ENCODE results near the gene SNN.
A peak's percentile ranks its signal among the peaks of the same experiment; 100 is the strongest.

Gene SNN

DNA sequence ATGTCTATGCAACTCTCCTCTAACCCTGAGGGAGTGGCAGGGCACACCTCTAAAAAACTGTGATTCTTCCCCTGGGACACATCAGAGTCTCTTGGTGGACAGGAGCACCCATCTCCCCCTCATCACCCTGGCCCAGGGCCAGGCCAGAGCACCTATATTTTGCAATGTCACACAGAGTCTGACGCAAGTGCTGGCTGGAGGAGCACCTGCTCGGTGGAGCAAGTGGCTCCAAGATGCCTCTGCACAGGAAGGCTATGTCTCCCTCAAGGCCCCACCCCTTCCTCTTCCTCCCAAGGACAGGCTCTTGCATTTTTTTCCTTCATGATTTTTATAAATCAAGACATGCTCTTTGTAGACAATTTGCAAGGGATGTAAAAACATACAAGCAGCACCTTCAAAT lies 13.3 kb downstream of the SNN start:
- DNase-seq: no peak

DNA sequence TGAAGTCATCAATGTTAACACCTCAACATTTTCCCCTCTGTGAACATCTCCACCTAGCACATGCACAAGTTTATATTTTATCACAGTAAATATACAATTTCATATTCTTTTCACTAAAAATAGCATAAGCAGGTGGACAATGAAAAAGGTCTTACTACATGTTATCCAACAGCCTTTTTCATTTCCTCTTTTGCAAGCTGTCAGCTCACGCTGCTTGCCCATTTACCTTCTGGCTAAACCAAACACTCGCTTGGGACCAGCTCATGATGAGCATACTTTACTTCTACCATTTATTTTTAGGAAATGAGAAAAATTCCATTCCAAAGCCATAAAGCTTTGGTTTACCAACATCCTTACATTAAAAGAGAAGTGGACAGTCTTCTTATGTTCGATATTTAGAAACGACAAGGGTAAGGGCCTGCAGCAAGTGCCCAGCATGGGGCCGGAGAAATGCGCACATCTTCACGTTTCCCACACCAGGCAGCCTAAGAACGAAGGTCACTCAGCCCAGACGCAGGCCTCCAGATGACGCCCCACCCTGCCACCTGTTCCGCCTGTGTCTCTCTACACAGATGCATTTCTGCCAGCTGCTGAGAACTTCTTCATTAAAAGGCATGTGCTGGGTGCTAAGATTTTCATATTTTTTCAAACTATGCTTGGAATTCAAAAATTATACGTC lies 13.9 kb downstream of the SNN start:
- DNase-seq: no peak

DNA sequence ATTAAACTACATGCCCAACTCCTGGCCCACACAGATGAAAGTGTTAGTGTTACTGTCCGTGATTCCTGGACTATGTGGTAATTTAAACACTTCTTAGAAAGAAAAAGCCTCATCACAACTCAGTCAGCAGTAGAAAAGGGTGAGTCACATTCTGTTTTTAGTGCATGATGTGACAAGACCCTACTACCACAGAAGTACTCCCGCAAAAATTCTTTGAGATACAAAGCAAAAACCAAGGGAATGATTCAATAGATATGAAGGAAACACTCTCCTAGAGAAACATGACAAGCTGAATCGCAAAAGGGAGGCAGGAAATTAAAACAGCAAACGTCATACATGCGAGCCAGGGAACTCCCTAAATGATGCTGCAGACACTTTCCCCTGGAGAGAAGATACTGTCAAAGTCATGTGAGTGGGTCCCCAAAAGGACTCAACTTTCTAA lies 14.4 kb downstream of the SNN start:
- DNase-seq: no peak

- DNase-seq: no peak
Observed at GRCh38 chr16:11683145-11683544, 14.9 kb downstream of the SNN start.

DNA sequence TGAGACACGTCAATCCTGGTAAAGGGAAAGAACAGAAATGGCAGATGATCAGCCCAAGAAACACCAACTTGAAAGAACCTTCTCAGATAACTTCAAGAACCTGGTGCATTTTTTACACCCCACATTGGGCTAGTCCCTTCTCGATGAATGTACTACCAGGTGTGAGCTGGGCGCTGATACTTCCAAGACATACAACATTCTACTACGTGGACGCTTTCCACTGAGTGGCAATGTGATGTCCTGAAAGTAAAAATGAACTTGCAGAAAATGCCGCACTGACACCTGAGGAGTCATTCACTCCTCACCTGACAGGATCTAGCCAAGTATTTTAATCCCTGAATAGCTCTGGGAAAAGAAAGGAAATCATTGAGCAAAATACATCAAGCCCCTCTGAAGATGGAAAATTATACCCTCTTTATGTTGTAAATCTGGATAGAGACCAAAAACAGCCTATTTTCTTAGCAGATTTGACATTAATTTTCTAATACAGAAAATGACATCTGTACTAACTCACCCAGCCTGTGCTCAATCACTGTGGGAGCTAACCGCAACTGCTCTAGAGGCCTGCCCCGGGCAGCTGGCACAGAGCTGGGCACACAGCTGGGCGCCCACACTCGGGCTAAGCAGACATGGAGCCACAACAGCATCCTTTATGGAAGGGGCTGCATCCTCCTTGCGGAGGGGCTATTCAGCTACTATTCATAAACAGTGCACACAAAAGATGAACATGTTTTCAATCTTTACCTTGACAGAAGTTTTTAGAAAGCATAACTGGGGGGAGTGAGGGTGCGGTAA lies 16.2 kb downstream of the SNN start:
- DNase-seq: no peak

DNA sequence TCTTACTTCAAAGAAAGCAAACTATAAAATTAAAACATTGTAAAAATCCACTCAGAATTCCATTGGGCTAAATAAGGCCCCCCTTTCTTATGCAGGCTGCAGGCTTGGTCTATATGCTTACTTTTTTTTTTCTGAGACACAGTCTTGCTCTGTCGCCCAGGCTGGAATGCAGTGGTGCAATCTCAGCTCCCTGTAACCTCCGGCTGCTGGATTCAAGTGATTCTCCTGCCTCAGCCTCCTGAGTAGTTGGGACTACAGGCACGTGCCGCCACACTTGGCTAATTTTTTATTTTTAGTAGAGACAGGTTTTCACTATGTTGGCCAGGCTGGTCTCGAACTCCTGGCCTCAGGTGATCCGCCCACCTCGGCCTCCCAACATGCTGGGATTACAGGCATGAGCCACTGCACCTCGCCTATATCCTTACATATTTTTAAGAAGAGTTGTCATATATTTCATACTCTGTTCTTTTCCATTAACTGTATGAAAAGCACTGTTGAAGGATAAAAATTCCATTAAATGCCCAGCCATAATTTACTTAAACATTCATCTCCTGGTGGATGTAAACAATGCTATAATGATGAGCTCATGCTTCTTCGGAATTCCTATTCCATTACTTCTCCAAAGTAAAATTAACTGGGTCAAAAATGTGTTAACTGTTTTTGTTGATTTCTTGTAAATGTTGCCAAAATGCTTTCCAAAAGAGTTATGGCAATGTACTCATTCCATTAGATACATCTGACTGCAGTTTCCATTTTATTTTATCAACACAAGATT lies 17.8 kb downstream of the SNN start:
- no peak for DNase-seq

- DNase-seq: no peak
Observed at GRCh38 chr16:11686713-11687380, 18.6 kb downstream of the SNN start.

DNA sequence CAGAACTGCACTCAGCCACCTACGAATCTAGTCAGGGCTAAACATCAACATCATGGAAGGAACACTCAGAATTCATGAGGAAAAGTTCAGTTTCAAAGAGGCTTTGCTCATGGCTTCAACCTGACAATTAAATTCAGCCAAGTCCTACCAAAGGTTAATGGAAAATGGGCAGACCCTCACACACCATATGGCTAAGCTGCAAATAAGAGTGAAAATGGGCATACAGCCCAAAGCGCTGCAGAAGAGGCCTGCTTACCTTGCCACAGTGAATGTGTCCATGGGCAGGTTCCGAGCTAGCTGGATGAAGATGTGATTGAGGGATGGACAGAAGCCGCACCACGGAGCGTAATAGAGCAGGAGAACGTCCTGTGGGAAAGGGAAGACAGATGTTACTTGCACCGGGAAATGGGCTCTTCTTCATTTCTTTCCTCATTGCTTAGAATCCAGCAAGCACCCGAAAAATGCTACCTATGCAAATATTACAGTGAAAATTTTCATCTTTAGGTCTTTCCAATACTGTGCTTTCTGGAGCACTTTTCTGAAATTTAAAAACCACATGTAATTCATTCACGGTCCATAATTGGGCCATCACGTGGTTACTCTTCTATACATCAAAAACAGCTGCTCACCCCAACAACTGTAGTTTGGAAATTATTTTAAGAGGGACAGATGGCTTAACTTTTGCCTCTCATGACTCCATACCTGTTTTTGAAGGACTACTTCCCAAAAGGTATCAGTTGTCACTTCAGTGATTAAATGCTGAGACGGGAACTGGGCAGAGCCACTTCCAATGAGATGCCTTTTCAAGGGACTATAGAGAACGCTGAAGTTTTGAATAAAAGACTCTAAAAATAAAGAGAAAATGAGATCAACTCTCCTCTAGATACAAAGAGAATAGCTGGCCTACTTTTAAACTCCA lies 19.6 kb downstream of the SNN start:
- no peak for DNase-seq

DNA sequence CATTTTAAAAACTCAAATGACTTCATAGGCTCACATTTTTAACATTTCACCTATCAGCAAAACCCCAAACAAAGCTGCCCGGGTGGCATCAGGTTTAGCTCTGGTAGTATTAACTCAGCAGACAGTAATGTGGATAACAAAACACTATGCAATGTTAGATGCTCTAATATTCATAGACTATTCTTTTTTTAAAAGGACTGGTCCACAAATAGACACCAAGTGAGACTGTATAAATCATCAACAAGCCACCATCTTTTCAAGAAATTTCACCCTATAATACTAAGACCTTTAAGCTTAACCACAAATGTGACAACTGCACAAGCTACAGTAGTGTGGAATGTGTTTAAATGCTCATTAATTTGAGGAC lies 20.2 kb downstream of the SNN start:
- no peak for DNase-seq

DNA sequence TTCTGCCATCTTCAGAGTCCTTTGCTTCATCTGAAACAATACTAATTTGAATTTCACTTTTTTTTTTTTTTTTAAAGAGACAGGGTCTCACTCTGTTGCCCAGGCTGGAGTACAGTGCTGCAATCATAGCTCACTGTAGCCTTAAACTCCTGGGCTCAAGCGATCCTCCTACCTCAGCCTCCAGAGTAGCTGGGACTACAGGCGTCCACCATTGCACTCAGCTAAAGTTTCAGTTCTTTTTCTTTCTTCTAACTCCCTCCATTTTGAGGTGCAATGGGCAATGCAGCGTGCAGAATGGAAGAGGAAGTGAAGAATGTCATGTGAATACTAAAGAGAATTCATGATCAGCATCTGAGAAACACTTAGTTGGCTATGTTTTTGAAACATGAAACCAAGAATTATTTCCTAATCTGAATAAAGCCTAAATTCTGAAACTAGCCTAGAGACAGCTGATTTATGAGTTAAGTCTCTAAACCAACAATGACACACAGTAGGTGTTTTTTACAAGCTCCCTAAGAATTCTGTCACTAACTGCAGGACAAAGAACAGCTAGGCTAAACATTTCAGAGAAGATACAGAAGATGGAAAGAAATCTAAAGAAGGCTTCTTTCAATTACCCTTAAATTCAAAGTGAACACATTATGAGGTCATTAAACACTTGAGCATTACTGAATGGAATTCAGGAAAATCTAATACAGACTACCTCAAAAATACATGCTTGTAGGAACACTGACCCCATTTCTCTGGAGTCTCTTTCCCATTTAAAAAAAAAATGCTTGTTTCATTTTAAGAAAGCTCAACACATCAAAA lies 21.0 kb downstream of the SNN start:
- no peak for DNase-seq

DNA sequence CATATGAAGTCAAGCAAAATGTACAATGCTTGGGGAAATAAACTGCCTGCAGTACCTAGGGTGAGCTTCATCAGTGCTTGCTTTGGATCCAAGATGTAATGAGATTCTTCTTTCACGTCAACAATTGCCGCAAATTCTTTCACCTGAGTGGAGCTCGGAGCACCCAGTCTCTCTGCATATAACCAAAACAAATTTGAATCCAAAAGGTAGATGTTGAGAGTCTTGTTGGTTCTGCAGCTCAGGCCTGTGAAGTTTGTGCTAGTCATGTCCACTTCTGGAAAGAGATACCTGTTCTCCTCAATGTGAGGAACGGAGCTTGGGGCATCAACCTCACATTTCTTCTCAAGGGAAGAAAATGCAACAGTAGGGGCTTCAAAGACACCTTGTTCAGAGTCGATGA lies 23.0 kb downstream of the SNN start:
- no peak for DNase-seq

- DNase-seq: no peak
Observed at GRCh38 chr16:11691771-11692170, 23.5 kb downstream of the SNN start.

- no peak for DNase-seq
Observed at GRCh38 chr16:11692171-11692570, 23.9 kb downstream of the SNN start.

- no peak for DNase-seq
Observed at GRCh38 chr16:11692651-11693050, 24.4 kb downstream of the SNN start.

- no peak for DNase-seq
Observed at GRCh38 chr16:11696266-11697012, 28.2 kb downstream of the SNN start.

DNA sequence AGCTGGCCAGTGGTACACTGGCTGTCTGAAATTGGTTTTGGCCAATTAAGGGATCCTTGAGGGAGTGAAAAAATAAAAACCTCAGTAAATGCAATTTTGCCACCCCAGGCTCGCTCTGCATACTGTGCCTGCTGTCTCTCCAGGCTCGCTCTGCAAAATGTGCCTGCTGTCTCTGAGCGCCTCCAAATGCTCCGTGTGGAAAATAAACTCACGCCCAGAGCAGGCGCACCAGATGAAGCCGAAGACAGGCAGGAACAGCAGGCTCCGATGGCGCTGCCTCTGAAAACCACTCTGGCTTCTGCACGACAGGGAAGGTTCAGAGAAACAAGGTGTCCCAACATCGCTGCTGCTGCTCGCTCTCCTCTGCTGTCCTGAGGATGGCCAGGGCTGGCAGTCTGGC lies 29.1 kb downstream of the SNN start:
- DNase-seq: no peak

DNA sequence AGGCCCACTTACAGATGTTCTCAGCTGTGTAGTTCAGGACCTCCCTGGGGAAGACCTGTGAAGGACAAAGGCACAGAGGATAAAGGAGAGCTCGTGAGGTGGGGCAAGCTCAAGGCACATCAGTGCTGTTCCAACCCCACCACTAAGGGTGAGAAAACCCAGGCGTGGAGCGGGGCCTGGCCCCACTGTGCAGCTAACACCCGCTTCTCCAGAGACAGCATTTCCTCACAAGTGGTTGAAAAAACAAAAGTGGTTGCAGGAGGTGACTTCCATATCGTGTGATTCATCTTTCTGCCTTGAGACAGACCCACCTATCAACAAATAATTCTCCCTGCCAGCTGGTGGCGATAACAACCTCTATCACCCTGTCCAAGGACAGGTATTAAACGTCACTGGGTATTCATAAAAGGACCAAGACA lies 30.0 kb downstream of the SNN start:
- DNase-seq: peak in 1 of 2 experiments; percentile 15

- DNase-seq: no peak
Observed at GRCh38 chr16:11699234-11699894, 31.1 kb downstream of the SNN start.

GRCh38 chr16:11700264-11701029 lies 32.2 kb downstream of the SNN start:
- no peak for DNase-seq

All from activated CD4-positive, alpha-beta T cell treated with anti-CD3 and anti-CD28 coated beads, Interleukin-2, amount 50 U/mL, for 4 hours (primary cell).